Suprapubic skin (tissue), 4 donors: ENCODE data around the gene SCARB1. TPM values are rescaled to one million over a fixed set of nuclear protein-coding genes. Genes with fewer than 3 reads are reported as not detected.

Experiments used
- DNase-seq, 2 donors: peaks; one replicate each; pipeline ENCODE4 v3.0.0-alpha.2; 2019; ENCODE audit warnings: low spot score in 2 of 2
- H3K27ac ChIP-seq: fragments of 200-600 bp; sonication (generic); one replicate; pipeline ENCODE4 v1.5.1; 2019
- H3K27me3 ChIP-seq: fragments of 200-600 bp; sonication (generic); one replicate; pipeline ENCODE4 v1.5.1; 2019
- H3K36me3 ChIP-seq: fragments of 200-600 bp; sonication (generic); one replicate; pipeline ENCODE4 v1.5.1; 2019
- H3K4me1 ChIP-seq: fragments of 200-600 bp; sonication (generic); one replicate; pipeline ENCODE4 v1.5.1; 2019
- H3K4me3 ChIP-seq: fragments of 200-600 bp; sonication (generic); one replicate; pipeline ENCODE4 v1.5.1; 2019; ENCODE audit warnings: mild to moderate bottlenecking
- H3K9me3 ChIP-seq: fragments of 200-600 bp; sonication (generic); one replicate; pipeline ENCODE4 v1.5.1; 2019
- CTCF ChIP-seq, 2 donors: fragments of 200-600 bp in 1 of 2; fragments of 450-650 bp in 1 of 2; sonication (generic) in 1 of 2; IDR thresholded peaks; one replicate each; pipeline ENCODE4 v1.5.1; 2016 to 2019; ENCODE audit warnings: antibody characterized with exemption in 2 of 2, mild to moderate bottlenecking in 1 of 2, moderate library complexity in 1 of 2
- EP300 ChIP-seq: sonication (generic); formaldehyde crosslinking; IDR thresholded peaks from one replicate; pipeline ENCODE4 v1.6.1; 2017; ENCODE audit warnings: antibody characterized with exemption
- POLR2A ChIP-seq, 2 donors: fragments of 450-650 bp; IDR thresholded peaks; one replicate each; pipeline ENCODE4 v1.6.1; 2017; ENCODE audit warnings: antibody characterized with exemption in 2 of 2, mild to moderate bottlenecking in 2 of 2, moderate library complexity in 2 of 2
- POLR2AphosphoS5 ChIP-seq, 3 donors: sonication (generic); formaldehyde crosslinking; IDR thresholded peaks; one replicate each; pipeline ENCODE4 v1.6.1; 2017; ENCODE audit warnings: antibody characterized with exemption in 3 of 3
- WGBS: methylation state at CpG from one replicate; pipeline ENCODE4 v1.1.5; 2018; 5-methylcytosine and 5-hydroxymethylcytosine counted together
- total RNA-seq, 4 donors: library from RNA; depleted of rRNA; stranded (reverse); fragments of >200 nt; gene quantifications; one replicate each; pipeline ENCODE4 v1.1.0, GENCODE V29; 2016

The SCARB1 gene
- total RNA-seq, 4 donors from 2014 or later, result 25.6 to 38.1 (median 29.0) TPM

DNA sequence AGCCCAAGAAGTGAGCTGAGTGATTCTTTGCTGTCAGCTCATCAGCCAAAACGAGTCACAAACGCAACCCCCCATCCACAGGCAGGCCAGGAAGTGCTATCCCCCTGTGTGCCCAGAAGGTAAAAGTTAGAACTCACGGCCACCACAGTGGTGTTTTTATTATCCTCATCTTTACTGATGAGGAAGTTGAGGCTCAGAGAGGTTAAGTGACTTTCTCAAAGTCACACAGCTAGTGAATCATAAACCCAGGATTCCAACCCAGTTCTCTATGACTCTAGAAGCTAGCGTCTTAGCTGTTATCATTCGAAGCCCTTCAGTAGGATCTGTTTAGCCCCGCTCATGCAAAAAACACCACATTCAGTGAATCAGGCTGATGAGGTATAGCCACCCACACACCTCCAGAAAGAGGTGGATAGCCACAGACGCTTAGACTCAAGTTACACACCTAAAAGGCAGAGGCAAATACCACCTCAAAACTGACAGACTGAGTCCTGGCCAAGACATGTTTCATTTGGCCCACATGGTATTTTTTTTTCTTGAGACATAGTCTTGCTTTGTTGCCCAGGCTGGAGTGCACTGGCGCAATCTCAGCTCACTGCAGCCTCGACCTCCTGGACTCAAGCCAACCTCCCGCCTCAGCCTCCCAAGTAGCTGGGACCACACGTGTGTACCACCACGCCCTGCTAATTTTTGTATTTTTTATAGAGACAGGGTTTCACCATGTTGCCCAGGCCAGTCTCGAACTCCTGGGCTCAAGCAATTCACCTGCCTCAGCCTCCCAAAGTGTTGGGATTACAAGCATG is 100.7 kb downstream of the SCARB1 start:
- H3K4me3 ChIP-seq, result no peak overlapping the region
- DNase-seq, result no peak
- peaks cover 5% of the 10 kb centered on the region for H3K9me3 ChIP-seq
- H3K27me3 ChIP-seq, result no peaks in the 10 kb centered on the region
- peaks cover 38% of the 10 kb centered on the region for H3K4me1 ChIP-seq
- no peaks in the 10 kb centered on the region for H3K36me3 ChIP-seq
- no peak overlapping the region for H3K27ac ChIP-seq
- WGBS, result 62% methylated on average over 13 of the region's 13 CpGs
- no peak for TF ChIP-seq EP300
- no peak for TF ChIP-seq POLR2A (IDR thresholded peaks at IDR 0.05)
- TF ChIP-seq CTCF (IDR thresholded peaks at IDR 0.05), result no peak
- TF ChIP-seq POLR2AphosphoS5 (IDR thresholded peaks at IDR 0.05), result no peak

DNA sequence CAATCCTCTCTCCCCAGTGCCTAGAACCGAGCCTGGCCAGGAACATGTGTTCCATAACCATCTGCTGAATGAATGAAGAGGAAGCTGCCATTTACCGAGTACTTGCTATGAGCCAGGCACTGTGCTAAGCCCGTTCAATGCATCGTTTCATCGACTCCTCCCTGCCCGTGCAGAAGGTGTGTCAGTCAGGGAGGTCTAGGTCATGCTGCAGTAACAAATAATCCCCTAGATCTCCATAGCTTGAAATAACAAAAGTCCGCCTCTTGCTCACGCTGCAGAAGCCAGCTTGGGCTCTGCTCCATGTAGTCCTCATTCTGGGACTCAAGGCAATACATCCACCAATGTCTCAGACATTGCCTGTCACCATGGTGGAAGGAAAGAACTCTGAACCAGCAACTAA is 101.3 kb downstream of the SCARB1 start:
- Histone ChIP-seq H3K36me3 (no peaks in the 10 kb centered on the region), H3K27ac (no peak overlapping the region), H3K4me1 (peaks cover 37% of the 10 kb centered on the region), H3K27me3 (no peaks in the 10 kb centered on the region), H3K4me3 (no peak overlapping the region), H3K9me3 (peaks cover 5% of the 10 kb centered on the region)
- WGBS, result 86% methylated on average over 8 of the region's 8 CpGs
- no peak for DNase-seq
- TF ChIP-seq CTCF (IDR thresholded peaks at IDR 0.05) (no peak), EP300 (no peak), POLR2A (IDR thresholded peaks at IDR 0.05) (no peak), POLR2AphosphoS5 (IDR thresholded peaks at IDR 0.05) (no peak)

DNA sequence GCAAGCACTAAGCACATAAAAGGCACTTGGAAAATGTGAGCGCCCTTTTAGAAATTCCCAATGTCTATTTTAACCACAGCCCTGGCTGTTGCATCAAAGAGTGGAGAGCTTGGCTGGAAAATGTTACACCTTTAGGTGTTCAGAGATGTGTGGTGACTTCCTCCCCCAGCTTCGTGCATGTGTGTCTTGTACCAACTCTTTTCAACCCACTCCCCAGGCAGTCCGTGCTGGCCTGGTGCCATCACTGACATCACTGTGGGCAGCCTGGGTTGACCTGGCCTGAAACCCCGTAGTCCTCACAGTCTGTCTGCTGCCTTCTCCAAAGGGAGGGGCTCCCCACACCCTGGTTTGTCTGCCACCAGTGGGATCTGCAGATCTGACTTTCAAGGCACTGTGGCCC is 101.8 kb downstream of the SCARB1 start:
- Histone ChIP-seq H3K27ac (no peak overlapping the region), H3K4me1 (peaks cover 32% of the 10 kb centered on the region), H3K27me3 (no peaks in the 10 kb centered on the region), H3K4me3 (no peak overlapping the region), H3K9me3 (peaks cover 5% of the 10 kb centered on the region), H3K36me3 (no peaks in the 10 kb centered on the region)
- TF ChIP-seq POLR2A (IDR thresholded peaks at IDR 0.05) (no peak), POLR2AphosphoS5 (IDR thresholded peaks at IDR 0.05) (no peak), CTCF (IDR thresholded peaks at IDR 0.05) (no peak), EP300 (no peak)
- no peak for DNase-seq
- 68% methylated on average over 4 of the region's 4 CpGs for WGBS

DNA sequence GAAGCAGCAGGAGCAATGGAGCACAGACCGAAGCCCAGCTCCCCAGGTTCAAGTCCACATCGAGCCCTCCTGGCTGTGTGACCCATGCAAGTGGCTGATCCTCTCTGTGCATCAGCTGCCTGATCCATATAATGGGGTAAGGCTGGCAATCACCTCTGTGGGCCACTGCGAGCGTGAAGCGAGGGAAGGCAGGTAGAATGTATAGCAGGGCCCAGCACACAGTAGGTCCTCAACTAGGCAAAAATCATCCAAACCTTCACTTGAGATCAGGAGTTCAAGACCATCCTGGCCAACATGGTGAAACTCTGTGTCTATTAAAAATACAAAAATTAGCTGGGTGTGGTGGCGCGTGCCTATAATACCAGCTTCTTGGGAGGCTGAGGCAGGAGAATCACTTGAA is 102.6 kb downstream of the SCARB1 start:
- Histone ChIP-seq H3K4me1 (peaks cover 26% of the 10 kb centered on the region), H3K27me3 (no peaks in the 10 kb centered on the region), H3K27ac (no peak overlapping the region), H3K36me3 (no peaks in the 10 kb centered on the region), H3K9me3 (peaks cover 5% of the 10 kb centered on the region), H3K4me3 (no peak overlapping the region)
- 100% methylated on average over 5 of the region's 7 CpGs for WGBS
- no peak for DNase-seq
- no peak for TF ChIP-seq POLR2AphosphoS5 (IDR thresholded peaks at IDR 0.05)
- no peak for TF ChIP-seq POLR2A (IDR thresholded peaks at IDR 0.05)

- peaks cover 5% of the 10 kb centered on the region for H3K9me3 ChIP-seq
- H3K36me3 ChIP-seq, result no peaks in the 10 kb centered on the region
- peaks cover 26% of the 10 kb centered on the region for H3K4me1 ChIP-seq
- no peak overlapping the region for H3K27ac ChIP-seq
- no peak overlapping the region for H3K4me3 ChIP-seq
- DNase-seq, result no peak
- H3K27me3 ChIP-seq, result no peaks in the 10 kb centered on the region
- TF ChIP-seq CTCF (IDR thresholded peaks at IDR 0.05), result no peak
- no peak for TF ChIP-seq POLR2AphosphoS5 (IDR thresholded peaks at IDR 0.05)
- TF ChIP-seq POLR2A (IDR thresholded peaks at IDR 0.05), result no peak
- TF ChIP-seq EP300, result no peak
- WGBS, result no CpG with 5 or more reads among the region's 9 CpGs
These were observed 103.1 kb downstream of the SCARB1 start for GRCh38 chr12:124760560-124760959.
